Fibroblast of gingiva (primary cell): ENCODE measurements around the gene ARAF.
"Not testable (repeated sequence)": the region's sequence is repeated elsewhere in the genome, so short reads cannot be mapped to it uniquely, and the experiment has no call there.

Source experiments
- DNase-seq: peaks from one replicate; pipeline ENCODE4 v3.0.0-alpha.2; 2011; ENCODE audit warnings: low read depth

Gene ARAF

GRCh38 chrX:47560934-47561658 is at the start of gene ARAF:
ARAF (plus strand) TSS chrX:47561205; CDS start chrX:47562968, 1,763 bp downstream.
- peak; percentile 99 for DNase-seq

GRCh38 chrX:47512383-47512782 is 48.6 kb upstream of the ARAF start:
- not testable (repeated sequence) for DNase-seq

GRCh38 chrX:47513034-47513965 is 47.7 kb upstream of the ARAF start:
- DNase-seq = not testable (repeated sequence)

- DNase-seq = peak; percentile 12
Measured at GRCh38 chrX:47514533-47515235, 46.3 kb upstream of the ARAF start.

GRCh38 chrX:47515941-47516665 is 44.9 kb upstream of the ARAF start:
- DNase-seq = no peak

- DNase-seq = no peak
Measured at GRCh38 chrX:47518144-47518543, 42.9 kb upstream of the ARAF start.

GRCh38 chrX:47523297-47523696 is 37.7 kb upstream of the ARAF start:
- peak; percentile 59 for DNase-seq

- no peak for DNase-seq
Measured at GRCh38 chrX:47523713-47524166, 37.3 kb upstream of the ARAF start.

GRCh38 chrX:47529548-47529947 is 31.5 kb upstream of the ARAF start:
- DNase-seq = no peak

GRCh38 chrX:47530049-47530448 is 31.0 kb upstream of the ARAF start:
- no peak for DNase-seq

- no peak for DNase-seq
Measured at GRCh38 chrX:47539860-47540259, 21.1 kb upstream of the ARAF start.

GRCh38 chrX:47540754-47541538 is 20.1 kb upstream of the ARAF start:
- peak; percentile 85 for DNase-seq

GRCh38 chrX:47543496-47543895 is 17.5 kb upstream of the ARAF start:
- no peak for DNase-seq

- DNase-seq = peak; percentile 92
Measured at GRCh38 chrX:47556045-47556623, 4.9 kb upstream of the ARAF start.

- DNase-seq = no peak
Measured at GRCh38 chrX:47558436-47558835, 2.6 kb upstream of the ARAF start.

GRCh38 chrX:47560179-47560933 is 649 bp upstream of the ARAF start:
- no peak for DNase-seq

GRCh38 chrX:47561659-47562151 is 700 bp downstream of the ARAF start:
- DNase-seq = no peak

GRCh38 chrX:47562615-47563243 is 1.7 kb downstream of the ARAF start:
- no peak for DNase-seq

- no peak for DNase-seq
Measured at GRCh38 chrX:47563801-47564315, 2.9 kb downstream of the ARAF start.
